Daoy (cell line): Measurements from ENCODE around the gene ING4. TPM values are rescaled to one million over a fixed set of nuclear protein-coding genes. Genes with fewer than 3 reads are reported as not detected.
A peak's percentile ranks its signal among the peaks of the same experiment; 100 is the strongest.
"Not testable (repeated sequence)": the region's sequence is repeated elsewhere in the genome, so short reads cannot be mapped to it uniquely, and the experiment has no call there.

Experiments
- DNase-seq: peaks from one replicate; pipeline ENCODE4 v3.0.0-alpha.2; 2015; ENCODE audit warnings: low read depth
- total RNA-seq: library from RNA; depleted of rRNA; stranded (reverse); fragments of >200 nt; shearing (Covaris generic); gene quantifications from 2 replicates; pipeline ENCODE4 v1.2.3, GENCODE V29; 2014; rRNA removed

Gene ING4
- total RNA-seq: 23.4 and 28.0 TPM in 2 replicates

GRCh38 chr12:6662906-6663742 is at the start of gene ING4:
TSS of gene ING4 (minus strand) at chr12:6663119. CDS start at chr12:6663101, 18 bp downstream.
- DNase-seq: peak; percentile 99

DNA sequence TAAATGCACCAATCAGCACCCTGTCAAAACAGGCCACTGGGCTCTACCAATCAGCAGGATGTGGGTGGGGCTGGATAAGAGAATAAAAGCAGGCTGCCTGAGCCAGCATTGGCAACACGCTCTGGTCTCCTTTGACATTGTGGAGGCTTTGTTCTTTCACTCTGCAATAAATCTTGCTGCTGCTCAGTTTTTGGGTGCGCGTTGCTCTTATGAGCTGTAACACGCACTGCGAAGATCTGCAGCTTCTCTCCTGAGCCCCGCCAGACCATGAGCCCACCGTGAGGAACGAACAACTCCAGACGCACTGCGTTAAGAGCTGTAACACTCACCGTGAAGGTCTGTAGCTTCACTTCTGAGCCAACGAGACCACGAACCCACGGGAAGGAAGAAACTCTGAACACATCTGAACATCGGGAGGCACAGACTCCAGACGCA is 46.1 kb upstream of the ING4 start:
- no peak for DNase-seq

DNA sequence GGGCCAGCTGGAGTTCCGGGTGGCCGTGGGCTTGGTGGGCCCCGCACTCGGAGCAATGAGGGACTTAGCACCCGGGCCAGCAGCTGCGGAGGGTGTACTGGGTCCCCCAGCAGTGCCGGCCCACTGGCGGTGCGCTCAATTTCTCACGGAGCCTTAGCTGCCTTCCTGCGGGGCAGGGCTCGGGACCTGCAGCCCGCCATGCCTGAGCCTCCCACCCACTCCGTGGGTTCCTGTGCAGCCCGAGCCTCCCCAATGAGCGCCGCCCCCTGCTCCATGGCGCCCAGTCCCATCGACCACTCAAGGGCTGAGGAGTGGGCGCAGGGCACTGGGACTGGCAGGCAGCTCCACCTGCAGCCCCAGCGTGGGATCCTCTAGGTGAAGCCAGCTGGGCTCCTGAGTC is 45.4 kb upstream of the ING4 start:
- DNase-seq: not testable (repeated sequence)

GRCh38 chr12:6703631-6704030 is 40.7 kb upstream of the ING4 start:
- DNase-seq: peak; percentile 34

DNA sequence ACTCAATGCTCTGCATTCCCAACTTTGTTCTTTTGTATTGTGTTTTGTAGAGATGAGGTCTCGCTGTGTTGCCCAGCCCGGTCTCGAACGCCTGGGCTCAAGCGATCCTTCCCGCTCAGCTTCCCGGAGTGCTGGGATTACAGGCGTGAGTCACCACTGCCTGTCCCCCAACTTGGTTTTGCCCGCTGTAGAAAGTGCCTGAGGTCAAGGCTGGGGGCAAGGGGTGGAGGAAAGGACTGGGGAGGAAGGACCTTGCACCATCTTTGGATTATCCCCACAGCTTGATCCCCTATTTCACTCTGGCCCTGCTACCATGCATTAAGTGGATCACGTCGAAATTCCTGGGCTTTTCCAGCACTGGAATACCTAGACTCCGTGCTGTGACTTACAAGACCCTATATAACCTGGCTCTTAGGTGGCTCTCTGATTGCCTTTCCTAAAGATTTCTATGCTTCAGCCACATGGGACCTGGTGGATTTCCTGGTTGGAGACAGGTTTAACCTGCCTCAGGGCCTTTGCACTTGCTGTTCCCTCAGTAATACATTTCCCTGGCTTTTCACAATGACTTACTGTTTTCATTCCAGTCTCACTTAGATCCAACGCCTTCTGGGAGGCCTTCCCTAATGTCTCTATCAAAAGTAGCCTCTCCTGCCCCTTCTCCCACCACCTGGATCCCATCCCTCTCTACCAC is 38.3 kb upstream of the ING4 start:
- DNase-seq: peak; percentile 37

DNA sequence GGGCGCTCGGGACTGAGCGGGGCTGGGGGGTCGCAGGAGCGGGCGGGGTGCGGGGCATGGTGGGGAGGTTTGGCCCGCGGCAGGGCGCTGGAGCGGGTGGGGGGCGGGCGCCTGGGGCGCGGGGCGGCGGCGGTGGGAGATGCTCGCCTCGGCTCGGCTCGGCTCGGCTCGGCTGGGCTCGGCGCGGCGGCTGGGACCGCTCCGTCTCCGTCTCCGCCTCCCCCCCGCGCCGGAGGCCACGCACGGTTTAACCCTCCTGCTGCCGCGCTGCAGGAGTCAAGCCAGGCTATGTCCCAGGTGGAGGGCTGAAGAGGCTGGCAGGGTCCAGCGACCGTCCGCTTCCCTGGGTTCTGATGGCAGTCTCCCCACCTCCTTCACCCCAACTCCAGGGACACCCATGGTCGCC is 37.7 kb upstream of the ING4 start, which contains the start of gene PIANP:
PIANP (minus strand) TSS at position 170 of the 406 bp plus-strand sequence. CDS start 2,754 bp downstream, outside the sequence.
- peak; percentile 43 for DNase-seq

DNA sequence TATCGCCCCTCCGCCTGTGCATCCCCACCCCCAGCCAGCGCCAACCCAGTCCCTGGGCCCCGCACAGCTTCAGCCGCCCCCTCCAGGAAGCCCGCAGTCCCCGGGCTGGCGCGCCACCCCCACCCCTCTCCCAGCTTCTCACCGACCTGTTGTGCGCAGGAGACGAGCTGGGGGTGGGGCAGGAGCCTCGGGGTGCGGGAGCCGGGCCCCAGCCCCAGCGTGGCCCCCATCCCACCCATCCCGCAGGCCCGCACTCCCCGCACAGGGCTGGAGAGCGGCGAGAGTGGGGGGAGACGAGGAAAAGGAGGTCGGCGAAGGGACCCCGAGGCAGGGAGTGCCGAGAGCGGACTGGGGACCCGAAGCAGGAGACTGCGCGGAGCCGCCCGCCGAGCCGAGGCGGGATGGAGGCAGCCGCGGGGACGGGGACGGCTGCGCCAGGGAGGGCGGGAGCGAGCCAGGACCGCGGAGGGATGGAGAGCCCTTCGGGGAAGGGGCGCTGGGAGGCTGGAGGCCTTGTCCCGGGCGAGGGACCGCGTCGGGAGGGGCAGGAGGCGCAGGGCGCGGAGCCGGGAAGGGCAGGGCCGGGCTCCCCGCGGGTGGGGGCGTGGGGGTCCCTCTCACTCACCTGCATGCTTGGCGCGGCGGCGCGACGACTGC is 37.2 kb upstream of the ING4 start:
- no peak for DNase-seq

- DNase-seq: no peak
These were observed 36.5 kb upstream of the ING4 start for GRCh38 chr12:6699259-6699988.

DNA sequence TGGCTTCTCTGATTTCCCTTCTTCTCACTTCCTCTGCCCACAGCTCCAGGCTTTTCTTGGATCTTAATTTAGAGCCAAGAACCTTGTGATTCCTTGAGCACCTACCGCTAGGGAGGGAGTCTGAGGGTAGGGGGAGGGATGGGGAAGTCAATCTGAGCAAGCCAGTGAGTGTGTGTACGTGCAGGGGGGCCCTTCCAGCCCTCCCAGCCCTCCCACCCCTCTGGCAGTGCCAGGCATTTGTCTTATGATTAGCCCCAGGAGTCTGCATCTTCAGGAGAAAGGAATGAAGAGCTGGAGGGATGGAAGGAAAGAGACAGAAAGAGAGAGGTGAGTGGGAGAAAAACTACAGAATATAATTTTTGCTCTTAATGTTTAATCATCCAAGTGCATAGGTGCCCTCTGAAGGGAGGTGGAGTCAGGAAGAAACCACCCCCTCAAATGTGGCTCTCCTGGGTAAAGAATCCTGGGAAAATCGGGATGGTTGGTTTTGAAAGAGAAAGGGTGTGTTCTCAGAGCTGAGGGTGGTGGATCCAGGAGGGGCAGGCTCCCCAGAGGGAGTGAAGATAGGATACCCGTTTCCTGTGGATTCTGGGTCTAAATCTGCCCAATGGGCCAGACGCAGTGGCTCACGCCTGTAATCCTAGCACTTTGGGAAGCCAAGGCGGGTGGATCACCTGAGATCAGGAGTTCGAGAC is 35.6 kb upstream of the ING4 start:
- no peak for DNase-seq

DNA sequence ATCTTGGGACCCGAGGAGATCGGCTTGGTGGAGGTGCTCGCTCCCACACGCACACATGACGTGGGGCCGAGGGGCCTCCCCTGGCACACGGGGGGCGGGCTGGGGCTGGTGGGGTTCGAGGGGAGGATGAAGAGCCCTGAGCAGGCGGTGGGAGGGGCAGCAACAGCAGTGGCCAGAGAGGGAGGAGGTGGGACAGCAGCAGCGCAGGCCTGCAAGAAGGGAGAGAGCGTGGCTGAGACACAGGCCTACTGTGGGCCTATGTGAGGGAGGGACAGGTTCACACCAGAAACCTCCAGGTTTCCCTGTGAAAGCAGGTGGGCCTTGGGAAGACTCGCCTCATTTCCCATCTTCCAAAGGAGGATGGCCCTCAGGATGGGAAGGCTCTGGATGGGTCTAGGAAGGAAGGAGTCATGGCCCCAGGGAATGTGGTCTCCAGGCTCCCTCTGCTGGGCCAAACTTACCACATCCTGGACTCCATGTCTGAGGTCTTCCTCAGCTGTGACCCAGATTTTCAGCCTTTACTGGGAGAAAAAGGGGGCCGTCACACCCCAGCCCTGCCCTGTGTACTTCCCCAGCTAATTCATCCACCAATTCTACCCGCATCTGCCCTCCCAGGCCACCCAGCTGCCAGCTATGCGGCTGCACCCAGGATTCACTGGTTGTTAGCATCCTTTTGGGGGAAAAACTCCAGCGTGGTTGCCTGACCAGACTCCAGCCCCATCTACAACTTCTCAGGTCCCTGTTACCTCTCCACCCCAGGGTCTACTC is 34.8 kb upstream of the ING4 start:
- DNase-seq: peak; percentile 80

DNA sequence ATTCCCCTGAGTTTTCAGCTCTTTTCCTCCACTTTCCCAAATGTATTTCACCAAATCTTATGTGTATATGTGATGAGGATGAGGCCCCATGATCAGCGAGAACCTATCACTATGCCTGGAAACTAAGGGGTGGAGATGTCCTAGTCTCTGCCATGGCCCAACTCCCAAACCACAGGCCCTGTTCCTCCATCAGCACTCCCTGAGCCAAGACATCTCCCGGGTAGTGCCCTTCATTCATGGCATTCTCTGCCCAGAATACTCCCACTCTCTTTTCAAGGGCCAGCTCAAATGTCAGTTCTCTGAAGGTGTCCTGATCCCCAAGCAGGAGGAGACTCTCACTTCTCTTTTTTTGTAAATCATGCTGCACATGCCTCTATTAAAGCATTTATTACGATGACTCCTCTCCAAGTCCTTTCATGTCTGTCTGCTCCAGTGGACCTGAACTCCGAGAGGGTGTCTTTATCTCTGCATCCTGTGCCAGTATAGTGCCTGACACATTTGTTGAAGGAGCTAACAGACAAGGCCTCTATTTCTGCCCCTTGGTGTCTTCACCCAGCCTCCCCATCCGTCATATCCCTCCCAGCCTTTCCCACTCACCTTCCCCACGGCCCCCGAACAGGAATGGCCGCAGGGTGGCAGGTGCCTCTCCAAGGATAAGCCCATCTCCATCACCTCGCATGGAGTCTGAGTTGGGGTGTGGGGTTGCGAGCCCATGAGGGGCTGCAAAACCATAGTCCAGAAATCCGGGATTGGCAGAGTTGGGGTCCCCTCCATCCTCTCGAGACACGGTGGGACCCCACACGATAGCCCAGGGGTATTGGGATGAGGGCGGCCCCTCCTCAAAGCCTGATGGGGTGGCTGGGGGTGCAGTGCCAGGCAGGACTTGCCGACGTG is 34.0 kb upstream of the ING4 start:
- DNase-seq: no peak

GRCh38 chr12:6695313-6696045 is 32.6 kb upstream of the ING4 start:
- DNase-seq: no peak

GRCh38 chr12:6694701-6695100 is 31.8 kb upstream of the ING4 start:
- no peak for DNase-seq

DNA sequence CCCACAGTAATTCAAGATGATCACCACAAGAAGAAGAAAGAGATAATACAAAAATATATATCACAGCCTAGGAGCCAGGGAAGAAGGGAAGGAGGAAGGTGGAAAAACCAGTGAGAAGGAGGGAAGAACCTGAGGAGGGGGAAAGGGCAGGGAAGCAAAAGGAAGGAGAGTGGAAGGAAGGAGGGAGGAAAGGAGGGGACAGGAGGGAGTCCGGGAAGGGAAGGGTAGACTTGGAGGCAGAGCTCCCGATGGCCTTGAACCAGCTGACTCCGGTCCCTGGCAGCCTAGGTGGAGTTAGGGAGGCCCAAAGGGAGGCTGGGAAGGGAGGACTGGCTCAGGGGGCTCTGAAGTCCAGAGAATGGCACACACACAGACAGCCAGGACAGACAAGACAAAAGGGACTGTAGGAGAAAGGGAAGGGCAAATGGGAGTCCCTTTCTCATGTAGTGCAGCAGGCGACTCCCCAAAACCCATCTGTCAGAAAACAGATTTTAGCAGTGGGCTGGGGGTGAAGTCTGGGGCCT is 31.0 kb upstream of the ING4 start:
- no peak for DNase-seq

- DNase-seq: no peak
These were observed 30.0 kb upstream of the ING4 start for GRCh38 chr12:6692888-6693287.

DNA sequence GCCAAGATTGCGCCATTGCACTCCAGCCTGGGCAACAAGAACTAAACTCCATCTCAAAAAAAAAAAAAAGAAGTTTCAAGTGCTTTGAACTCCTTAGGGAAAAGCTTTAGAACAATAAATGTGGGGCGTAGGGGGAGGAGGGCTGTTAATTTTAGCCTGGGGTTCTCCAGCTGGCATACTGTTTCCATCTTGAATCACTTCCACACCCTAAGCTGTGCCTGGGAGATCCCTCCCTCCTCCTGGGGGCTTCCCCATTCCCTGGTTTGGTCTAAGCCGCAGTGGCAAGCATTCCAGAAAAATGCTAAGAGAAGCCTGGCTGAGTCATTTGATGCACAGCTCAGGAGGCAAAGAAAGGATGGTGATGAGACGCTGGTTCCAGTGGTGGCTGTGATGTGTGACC is 28.6 kb upstream of the ING4 start:
- DNase-seq: peak; percentile 87

DNA sequence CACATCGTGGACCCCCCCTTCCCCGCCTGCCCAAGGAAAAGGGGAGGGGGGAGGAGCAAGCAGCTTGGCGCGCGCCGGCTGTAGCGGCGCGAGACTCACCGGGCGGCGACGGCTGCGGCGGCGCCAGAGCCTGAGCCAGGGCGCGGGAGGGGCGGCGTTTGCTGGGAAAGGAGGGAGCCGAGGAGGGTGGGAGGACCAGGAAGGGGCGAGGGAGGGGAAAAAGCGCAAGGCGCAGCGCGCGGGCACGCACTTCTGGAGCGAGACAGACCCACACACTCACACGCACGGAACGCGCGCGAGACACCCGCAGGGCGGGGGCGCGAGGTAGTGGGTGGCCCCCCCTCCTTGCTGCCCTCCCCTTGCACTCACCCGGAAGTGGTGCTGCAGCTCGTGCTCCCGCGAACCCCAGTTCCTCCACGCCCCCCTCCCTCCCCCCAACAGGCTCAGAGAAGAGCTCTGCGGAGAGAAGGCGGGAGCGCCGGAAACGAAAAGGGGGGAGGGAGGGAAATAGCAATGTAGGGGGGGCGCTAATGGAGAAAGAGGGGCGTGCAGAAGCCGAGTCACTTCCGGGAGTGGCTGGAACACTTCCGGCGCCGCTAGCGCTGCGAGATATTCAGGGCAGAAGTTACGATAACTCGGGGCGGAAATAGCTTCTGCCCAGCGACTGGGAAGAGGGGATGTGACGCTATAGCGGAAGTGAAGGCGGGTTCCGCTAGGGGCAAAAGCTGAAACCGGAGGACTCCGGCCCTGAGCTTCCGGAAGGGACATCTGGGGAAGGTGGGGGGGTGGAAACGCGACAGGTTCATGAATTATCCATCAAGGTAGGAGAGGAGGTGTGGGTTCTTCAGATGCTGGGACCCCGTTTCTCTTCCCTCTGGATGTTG is 26.3 kb upstream of the ING4 start, which contains the start of gene ZNF384:
ZNF384 (minus strand) TSS at position 377 of the 884 bp plus-strand sequence. CDS start 9,855 bp downstream, outside the sequence.
- peak; percentile 99 for DNase-seq
